GM12878 (cell line): Measurements from ENCODE around the gene PRM2. TPM values are rescaled to one million over a fixed set of nuclear protein-coding genes. Genes with fewer than 3 reads are reported as not detected.

ENCODE experiments used
- ATAC-seq: fragments of 200-7000 bp; cut with Tn5 transposase; 3 replicates; pipeline ENCODE4 v1.9.1; 2020; ENCODE audit warnings: mild to moderate bottlenecking, moderate library complexity
- BruUV-seq: library from RNA; stranded (reverse); fragments of 400-500 nt; replicated peaks from 2 replicates; lab custom pipeline; 2021; lab: Mats Ljungman, UMichigan
- CTCF ChIA-PET: fragments of 300-600 bp; sonication (Branson Sonifier 250); formaldehyde crosslinking; extraction: SDS; loops from one replicate; lab custom pipeline; 2021; ENCODE audit warnings: inconsistent platforms; lab: Yijun Ruan, JAX
- POLR2A ChIA-PET: fragments of 350-600 bp; formaldehyde crosslinking; extraction: SDS; loops from one replicate; lab custom pipeline; 2021; ENCODE audit warnings: inconsistent platforms; lab: Charles Lee
- RAD21 ChIA-PET: fragments of 300-600 bp; sonication (Branson Sonifier 250); formaldehyde crosslinking; loops from one replicate; lab custom pipeline; 2023; ENCODE audit warnings: antibody characterized with exemption; ENCODE audit not compliant: unreplicated experiment; lab: Charles Lee
- SMC1A ChIA-PET: fragments of 300-600 bp; sonication (Branson Sonifier 250); formaldehyde crosslinking; loops from one replicate; lab custom pipeline; 2023; ENCODE audit not compliant: unreplicated experiment, uncharacterized antibody; lab: Charles Lee
- DNase-seq: peaks from one replicate; pipeline ENCODE4 v3.0.0-alpha.2; 2011; ENCODE audit warnings: low read depth, low spot score
- FAIRE-seq: peaks from 3 replicates; lab custom pipeline; 2011; peaks lifted over from hg19 to GRCh38; lab: Jason Lieb, UNC
- H2AFZ ChIP-seq: 2 replicates; pipeline ENCODE4 v1.6.0; 2011; ENCODE audit warnings: low read depth, low read length, control low read depth; ENCODE audit not compliant: control insufficient read depth
- H3K27ac ChIP-seq: 2 replicates; pipeline ENCODE4 v1.5.1; 2011; ENCODE audit warnings: control low read depth; ENCODE audit not compliant: control insufficient read depth, insufficient read depth
- H3K27me3 ChIP-seq, 2 experiments: replicated peaks in 1 of 2; 2 replicates each; pipeline versions ENCODE4 v1.6.0 to v1.6.1; 2011; ENCODE audit warnings: low read length in 1 of 2; ENCODE audit not compliant: control insufficient read depth in 2 of 2, insufficient read depth in 2 of 2
- H3K36me3 ChIP-seq, 2 experiments: 2 replicates each; pipeline ENCODE4 v1.5.1; 2011; ENCODE audit warnings: low read length in 1 of 2; ENCODE audit not compliant: control insufficient read depth in 2 of 2, insufficient read depth in 2 of 2
- H3K4me1 ChIP-seq: 2 replicates; pipeline ENCODE4 v1.6.1; 2011; ENCODE audit warnings: mild to moderate bottlenecking, low read length, moderate library complexity, mixed read lengths; ENCODE audit not compliant: control insufficient read depth, insufficient read depth
- H3K4me2 ChIP-seq: 2 replicates; pipeline ENCODE4 v1.6.0; 2011; ENCODE audit warnings: control low read depth; ENCODE audit not compliant: control insufficient read depth, insufficient read depth
- H3K4me3 ChIP-seq: fragments of 200-600 bp; sonication (generic); 2 replicates; pipeline ENCODE4 v1.5.1; 2016
- H3K79me2 ChIP-seq: 2 replicates; pipeline ENCODE4 v1.6.0; 2011; ENCODE audit warnings: low read length; ENCODE audit not compliant: control insufficient read depth, insufficient read depth
- H3K9ac ChIP-seq: 2 replicates; pipeline ENCODE4 v1.8.0; 2011; ENCODE audit warnings: low read length, control low read depth, mixed read lengths; ENCODE audit not compliant: control insufficient read depth, insufficient read depth
- H3K9me3 ChIP-seq: replicated peaks from 3 replicates; pipeline ENCODE4 v1.5.1; 2011; ENCODE audit warnings: mild to moderate bottlenecking, low read length; ENCODE audit not compliant: control insufficient read depth, insufficient read depth
- H4K20me1 ChIP-seq: 2 replicates; pipeline ENCODE4 v1.6.0; 2011; ENCODE audit not compliant: control insufficient read depth, insufficient read depth
- EED ChIP-seq: sonication (generic); IDR thresholded peaks from 2 replicates; pipeline ENCODE4 v1.6.1; 2016; ENCODE audit warnings: antibody characterized with exemption, low read depth
- EGR1 ChIP-seq, 2 experiments: IDR thresholded peaks; 1 replicate in 1 of 2; 2 replicates in 1 of 2; pipeline ENCODE4 v1.6.1; 2011 to 2012; ENCODE audit warnings: low read depth in 2 of 2, low read length in 2 of 2, borderline replicate concordance in 1 of 2, mild to moderate bottlenecking in 1 of 2, moderate library complexity in 1 of 2
- EZH2 ChIP-seq: IDR thresholded peaks from 2 replicates; pipeline ENCODE4 v1.6.1; 2012; ENCODE audit warnings: low read depth, mild to moderate bottlenecking, control low read depth, inconsistent platforms, low read length, borderline replicate concordance; ENCODE audit not compliant: control insufficient read depth
- FOXK2 ChIP-seq: fragments of 450-650 bp; IDR thresholded peaks from 2 replicates; pipeline ENCODE4 v1.6.1; 2017; ENCODE audit warnings: mild to moderate bottlenecking, moderate library complexity
- HCFC1 ChIP-seq: fragments of 150-350 bp; IDR thresholded peaks from 2 replicates; pipeline ENCODE4 v1.6.1; 2014; ENCODE audit warnings: low read length
- IRF4 ChIP-seq: IDR thresholded peaks from 2 replicates; pipeline ENCODE4 v1.6.1; 2011; ENCODE audit warnings: low read depth, low read length
- MEF2A ChIP-seq: IDR thresholded peaks from 2 replicates; pipeline ENCODE4 v1.6.1; 2011; ENCODE audit warnings: low read depth, mild to moderate bottlenecking, low read length, moderate library complexity; ENCODE audit not compliant: insufficient read depth
- NFXL1 ChIP-seq: fragments of 450-650 bp; IDR thresholded peaks from 2 replicates; pipeline ENCODE4 v1.6.1; 2017; ENCODE audit warnings: antibody characterized with exemption, mild to moderate bottlenecking, borderline replicate concordance
- NFYB ChIP-seq: IDR thresholded peaks from 2 replicates; pipeline ENCODE4 v1.6.1; 2011; ENCODE audit warnings: low read depth, mild to moderate bottlenecking, low read length, improper control_type of control experiment, moderate library complexity; ENCODE audit not compliant: insufficient read depth
- NR2F1 ChIP-seq: fragments of 450-650 bp; conservative IDR thresholded peaks from 2 replicates; pipeline ENCODE4 v1.6.1; 2017; ENCODE audit warnings: mild to moderate bottlenecking
- NRF1 ChIP-seq: conservative IDR thresholded peaks from 2 replicates; pipeline ENCODE4 v1.6.1; 2011; ENCODE audit warnings: mild to moderate bottlenecking, low read depth, low read length, improper control_type of control experiment
- PAX8 ChIP-seq: fragments of 450-650 bp; IDR thresholded peaks from 2 replicates; pipeline ENCODE4 v1.6.1; 2017; ENCODE audit warnings: mild to moderate bottlenecking, moderate library complexity
- RAD21 ChIP-seq: IDR thresholded peaks from 2 replicates; pipeline ENCODE4 v1.6.1; 2011; ENCODE audit warnings: mild to moderate bottlenecking, low read depth, low read length, moderate library complexity; ENCODE audit not compliant: insufficient read depth
- SMAD1 ChIP-seq: fragments of 450-650 bp; IDR thresholded peaks from 2 replicates; pipeline ENCODE4 v1.6.1; 2018; ENCODE audit warnings: mild to moderate bottlenecking, low read depth; ENCODE audit not compliant: partially characterized antibody
- SPI1 ChIP-seq: IDR thresholded peaks from 2 replicates; pipeline ENCODE4 v1.6.1; 2011; ENCODE audit warnings: low read depth, mild to moderate bottlenecking, low read length, moderate library complexity, borderline replicate concordance; ENCODE audit not compliant: insufficient read depth
- WRNIP1 ChIP-seq: IDR thresholded peaks from 2 replicates; pipeline ENCODE4 v1.6.1; 2011; ENCODE audit warnings: low read depth, low read length, improper control_type of control experiment, borderline replicate concordance
- ZBED1 ChIP-seq: IDR thresholded peaks from 2 replicates; pipeline ENCODE4 v1.6.1; 2016; ENCODE audit warnings: borderline replicate concordance
- ZNF24 ChIP-seq: fragments of 450-650 bp; IDR thresholded peaks from 2 replicates; pipeline ENCODE4 v1.6.1; 2017; ENCODE audit warnings: antibody characterized with exemption, mild to moderate bottlenecking
- ZSCAN29 ChIP-seq: fragments of 450-650 bp; IDR thresholded peaks from 2 replicates; pipeline ENCODE4 v1.6.1; 2017; ENCODE audit warnings: mild to moderate bottlenecking, moderate library complexity
- WGBS: methylation state at CpG from one replicate; pipeline ENCODE4 v1.1.6; 2016; ENCODE audit warnings: low lambda C conversion rate; ENCODE audit not compliant: insufficient replicate concordance, insufficient coverage; ENCODE audit errors: missing lambda C conversion rate; 5-methylcytosine and 5-hydroxymethylcytosine counted together
- in situ Hi-C: fragments of 300-500 bp; cut with MboI; formaldehyde crosslinking; loops from 9 replicates; pipeline ENCODE4 v1.14.3; 2018; ENCODE audit warnings: mixed read lengths
- intact Hi-C: fragments of 100-400 bp; cut with micrococcal nuclease; formaldehyde crosslinking; loops from one replicate; pipeline ENCODE4 v1.14.2; 2022; ENCODE audit not compliant: unreplicated experiment
- polyA plus RNA-seq, 11 experiments: library from polyadenylated mRNA; depleted of rRNA in 4 of 11; unstranded in 6 of 11; stranded (reverse) in 5 of 11; fragments of >200 nt; fragmentation: Nextera tagmentation in 4 of 11; fragmentation: Illumina TruSeq in 1 of 11; extraction: Ambion mirVana in 4 of 11; extraction: Trizol in 1 of 11; gene quantifications; 1 replicate in 1 of 11; 2 replicates in 10 of 11; pipeline versions ENCODE4 v1.2.1 to v1.2.3, GENCODE V29; 2011 to 2016; ENCODE audit warnings: inconsistent platforms in 2 of 11, missing spikeins in 2 of 11, low read depth in 1 of 11
- total RNA-seq, 4 experiments: library from RNA; depleted of rRNA in 3 of 4; stranded (reverse); fragments of >200 nt in 3 of 4; fragmentation: Illumina TruSeq in 1 of 4; extraction: Trizol in 1 of 4; gene quantifications; 2 replicates each; pipeline versions ENCODE4 v1.2.1 to v1.2.3, GENCODE V29; 2013 to 2021
- TF ChIP-seq, protein P1 (sequence below): IDR thresholded peaks from 2 replicates; pipeline ENCODE4 v1.6.1; 2012; ENCODE audit warnings: mild to moderate bottlenecking, low read depth, low read length

Gene PRM2
- total and polyA plus RNA-seq, 10 of the 15 experiments (the other 5 are each of a cell fraction or from before 2014, with no cell fraction given) = not detected

DNA sequence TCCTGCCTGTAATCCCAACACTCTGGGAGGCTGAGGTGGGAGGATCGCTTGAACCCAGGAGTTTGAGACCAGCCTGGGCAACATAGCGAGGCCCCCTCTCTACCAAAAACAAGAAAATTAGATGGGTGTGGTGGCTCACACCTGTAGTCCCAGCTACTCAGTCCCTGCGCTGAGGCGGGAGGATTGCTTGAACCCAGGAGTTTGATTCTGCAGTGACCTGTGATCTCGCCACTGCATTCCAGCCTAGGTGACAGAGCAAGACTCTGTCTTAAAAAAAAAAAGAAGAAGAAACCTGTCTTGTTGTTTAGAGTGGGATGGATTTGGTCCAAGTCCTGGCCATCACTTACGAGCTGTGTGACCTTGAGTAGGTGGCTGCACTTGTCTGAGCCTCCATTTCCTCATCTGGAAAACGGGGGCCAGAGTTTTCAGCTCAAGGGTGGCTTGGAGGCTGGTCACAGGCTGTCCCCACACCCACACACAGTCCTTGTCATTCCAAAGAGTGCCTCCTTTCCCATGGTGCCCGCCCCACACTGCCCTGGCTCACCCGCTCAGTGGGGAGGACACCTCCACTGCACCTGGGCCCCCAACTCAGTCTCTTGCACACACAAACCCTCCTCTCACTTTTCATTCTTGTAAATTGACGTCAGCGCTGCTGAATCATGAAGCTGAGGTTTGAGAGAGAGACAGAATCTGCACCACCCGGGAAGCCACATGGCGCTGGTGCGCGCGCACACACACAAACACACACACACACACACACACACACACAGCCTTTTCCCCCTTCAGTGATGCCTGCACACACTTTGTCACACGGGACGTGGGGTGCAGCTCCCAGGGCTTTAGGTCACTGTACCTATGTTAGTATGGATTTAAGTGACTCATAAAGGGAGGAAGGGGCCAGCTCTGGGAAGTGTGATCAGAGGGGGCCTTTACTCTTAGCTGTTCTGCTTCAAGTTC is 24.5 kb downstream of the PRM2 start:
- no peak overlapping the region for H3K27ac ChIP-seq
- TF ChIP-seq, protein P1, sequence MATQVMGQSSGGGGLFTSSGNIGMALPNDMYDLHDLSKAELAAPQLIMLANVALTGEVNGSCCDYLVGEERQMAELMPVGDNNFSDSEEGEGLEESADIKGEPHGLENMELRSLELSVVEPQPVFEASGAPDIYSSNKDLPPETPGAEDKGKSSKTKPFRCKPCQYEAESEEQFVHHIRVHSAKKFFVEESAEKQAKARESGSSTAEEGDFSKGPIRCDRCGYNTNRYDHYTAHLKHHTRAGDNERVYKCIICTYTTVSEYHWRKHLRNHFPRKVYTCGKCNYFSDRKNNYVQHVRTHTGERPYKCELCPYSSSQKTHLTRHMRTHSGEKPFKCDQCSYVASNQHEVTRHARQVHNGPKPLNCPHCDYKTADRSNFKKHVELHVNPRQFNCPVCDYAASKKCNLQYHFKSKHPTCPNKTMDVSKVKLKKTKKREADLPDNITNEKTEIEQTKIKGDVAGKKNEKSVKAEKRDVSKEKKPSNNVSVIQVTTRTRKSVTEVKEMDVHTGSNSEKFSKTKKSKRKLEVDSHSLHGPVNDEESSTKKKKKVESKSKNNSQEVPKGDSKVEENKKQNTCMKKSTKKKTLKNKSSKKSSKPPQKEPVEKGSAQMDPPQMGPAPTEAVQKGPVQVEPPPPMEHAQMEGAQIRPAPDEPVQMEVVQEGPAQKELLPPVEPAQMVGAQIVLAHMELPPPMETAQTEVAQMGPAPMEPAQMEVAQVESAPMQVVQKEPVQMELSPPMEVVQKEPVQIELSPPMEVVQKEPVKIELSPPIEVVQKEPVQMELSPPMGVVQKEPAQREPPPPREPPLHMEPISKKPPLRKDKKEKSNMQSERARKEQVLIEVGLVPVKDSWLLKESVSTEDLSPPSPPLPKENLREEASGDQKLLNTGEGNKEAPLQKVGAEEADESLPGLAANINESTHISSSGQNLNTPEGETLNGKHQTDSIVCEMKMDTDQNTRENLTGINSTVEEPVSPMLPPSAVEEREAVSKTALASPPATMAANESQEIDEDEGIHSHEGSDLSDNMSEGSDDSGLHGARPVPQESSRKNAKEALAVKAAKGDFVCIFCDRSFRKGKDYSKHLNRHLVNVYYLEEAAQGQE = no peak
- TF ChIP-seq ZBED1 = 0 out of 2 replicates have a peak, but pooled peaks have one; percentile 21
- no peak for TF ChIP-seq ZNF24
- no peak for TF ChIP-seq NR2F1
- 0 out of 2 replicates have a peak, but pooled peaks have one; percentile 16 for TF ChIP-seq ZSCAN29
- peak; percentile 68; the same call in 1 of the 2 replicates for TF ChIP-seq NFXL1
- no peak for TF ChIP-seq SPI1
- TF ChIP-seq NFYB = no peak
- TF ChIP-seq SMAD1 = no peak
- TF ChIP-seq EGR1 (IDR thresholded peaks at IDR 0.05; ENCODE audit: borderline replicate concordance in 1 of 2, low read depth in 2 of 2, low read length in 2 of 2) = 0 out of 3 replicates have a peak, but pooled peaks of 1 of the 2 experiments have one; percentile 11
- no peak for TF ChIP-seq RAD21
- no peak for TF ChIP-seq PAX8
- TF ChIP-seq IRF4 = no peak
- no peak for TF ChIP-seq WRNIP1
- no peak for TF ChIP-seq EZH2
- TF ChIP-seq NRF1 = no peak
- no peak for TF ChIP-seq HCFC1
- TF ChIP-seq FOXK2 = 0 out of 2 replicates have a peak, but pooled peaks have one; percentile 25
- no peak for TF ChIP-seq MEF2A
- peak; percentile 69; the same call in 1 of the 2 replicates for TF ChIP-seq EED

More for the DNA sequence above, 24.5 kb downstream of the PRM2 start:
- ChIA-PET RAD21 (interaction anchor here (0.6 to 11.8 kb wide), 26 partner anchors 16 to 298 kb away, joined by 3 to 243 read pairs (median 4); no protein-coding TSS in a partner anchor), CTCF (interaction anchor here (0.8 to 7.8 kb wide), 13 partner anchors 16 to 298 kb away, joined by 3 to 50 read pairs (median 4); no protein-coding TSS in a partner anchor), POLR2A (interaction anchor here (0.6 to 6.6 kb wide), 20 partner anchors 9 to 287 kb away, joined by 3 to 53 read pairs (median 4); no protein-coding TSS in a partner anchor), SMC1A (interaction anchor here (0.6 to 8.8 kb wide), 30 partner anchors 16 to 335 kb away, joined by 3 to 72 read pairs (median 4); no protein-coding TSS in a partner anchor)
- H3K9ac ChIP-seq = no peak overlapping the region
- WGBS = 42% methylated on average over 18 of the region's 18 CpGs
- no peaks in the 10 kb centered on the region for H3K27me3 ChIP-seq
- no peak overlapping the region for H2AFZ ChIP-seq
- H4K20me1 ChIP-seq = no peaks in the 10 kb centered on the region
- peak overlapping the region; percentile 91; the same call in 1 of the 2 replicates for H3K4me3 ChIP-seq
- peaks cover 37% of the 10 kb centered on the region for H3K79me2 ChIP-seq
- BruUV-seq = no TSS peak
- ATAC-seq = peak; percentile 17
- peaks cover 0 to 3% of the 10 kb centered on the region in 2 experiments; a peak in 1 of 4 replicates for H3K36me3 ChIP-seq
- in situ Hi-C loops (loop anchor here (5.0 kb wide), 1 partner anchor 285 kb away; no protein-coding TSS in a partner anchor), intact Hi-C loops (loop anchor here (1.0 to 2.0 kb wide), 2 partner anchors 49 to 69 kb away; no protein-coding TSS in a partner anchor)
- peaks cover 17% of the 10 kb centered on the region for H3K4me1 ChIP-seq
- FAIRE-seq = peak; percentile 74
- no peaks in the 10 kb centered on the region for H3K9me3 ChIP-seq
- H3K4me2 ChIP-seq = peak overlapping the region; percentile 92
- no peak for DNase-seq
